Dermis blood vessel endothelial cell (primary cell): ENCODE measurements around the gene TBXAS1. TPM values are rescaled to one million over a fixed set of nuclear protein-coding genes. Genes with fewer than 3 reads are reported as not detected.
"Not testable (repeated sequence)": the region's sequence is repeated elsewhere in the genome, so short reads cannot be mapped to it uniquely, and the experiment has no call there.

Experiments
- DNase-seq: peaks from one replicate; pipeline ENCODE4 v3.0.0; 2010
- total RNA-seq: library from RNA; depleted of rRNA; stranded (reverse); fragments of >200 nt; gene quantifications from 2 replicates; pipeline ENCODE4 v1.2.3, GENCODE V29; 2014

TBXAS1 gene
- total RNA-seq, 1 donor from 2014 or later: 0.17 TPM

DNA sequence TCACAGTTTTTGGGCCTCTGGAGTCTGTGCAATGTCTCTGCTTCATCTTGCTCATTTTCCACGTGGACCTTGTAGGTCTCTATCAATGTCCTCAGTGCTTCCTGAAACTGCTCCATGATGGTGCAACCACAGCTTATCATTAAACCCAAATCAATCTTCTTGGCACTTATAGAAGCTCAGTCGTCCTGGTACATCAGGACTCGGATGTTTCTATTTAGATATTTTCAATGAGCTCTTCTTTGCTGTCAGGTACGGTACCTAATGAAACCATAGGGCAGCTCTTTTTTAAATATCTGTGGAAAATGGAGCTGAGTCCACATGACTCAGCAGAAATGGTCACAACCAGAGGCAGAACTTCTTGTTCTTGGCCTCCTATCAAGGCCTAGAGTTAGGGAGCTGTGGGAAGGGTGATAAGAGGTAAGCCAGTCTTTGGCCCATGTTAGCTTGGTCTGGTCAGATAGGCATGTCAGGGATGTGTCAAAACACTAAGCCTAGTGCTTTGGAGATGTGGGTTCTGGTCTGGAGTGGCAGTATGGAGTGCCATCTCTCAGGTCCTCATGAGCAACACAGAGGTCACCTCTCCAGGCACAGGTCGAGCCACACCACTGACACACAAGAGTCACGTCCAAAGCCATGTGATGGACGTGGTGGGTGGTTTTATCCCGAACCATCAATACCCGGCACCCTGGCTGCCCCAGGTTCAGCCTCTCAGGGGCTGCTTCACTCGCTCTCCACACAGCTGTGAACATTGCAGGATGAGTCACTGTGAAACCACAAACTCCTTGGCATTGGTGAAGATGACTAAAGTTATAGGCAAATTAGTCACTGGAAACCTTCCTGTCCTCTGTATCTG is 87.0 kb downstream of the TBXAS1 start:
- peak; percentile 93 for DNase-seq

DNA sequence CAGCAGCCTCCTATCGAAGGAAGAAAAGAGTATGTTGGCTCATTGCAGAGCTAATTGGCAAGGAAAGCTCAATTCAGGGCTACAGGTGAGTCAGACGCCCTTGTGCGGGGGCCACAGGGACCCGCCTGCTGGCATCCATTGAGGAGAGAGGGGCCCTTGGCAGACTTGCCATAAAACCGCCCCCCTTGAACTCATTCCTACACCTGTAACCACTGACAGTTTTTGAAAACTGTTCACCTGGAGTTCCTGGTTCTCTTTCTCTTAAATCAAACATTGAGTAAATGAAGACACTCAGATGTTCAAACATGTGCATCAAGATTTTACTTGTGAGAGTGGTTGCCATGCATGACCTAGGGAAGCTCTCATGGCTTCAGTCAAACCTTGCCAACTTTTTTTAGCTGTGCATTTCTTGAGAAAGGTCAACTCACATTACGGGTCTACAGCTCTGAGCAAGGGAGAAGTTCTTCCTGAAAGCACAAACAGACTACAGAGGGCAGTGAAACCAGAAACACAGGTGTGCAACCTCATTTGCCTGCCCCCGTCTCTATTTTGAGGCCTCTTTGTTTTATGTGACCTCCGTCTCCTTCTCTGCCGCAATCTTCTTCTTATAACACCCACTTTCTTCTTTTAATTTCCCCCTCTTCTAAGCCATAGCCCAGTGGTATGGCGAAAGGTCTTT is 87.8 kb downstream of the TBXAS1 start:
- no peak for DNase-seq

DNA sequence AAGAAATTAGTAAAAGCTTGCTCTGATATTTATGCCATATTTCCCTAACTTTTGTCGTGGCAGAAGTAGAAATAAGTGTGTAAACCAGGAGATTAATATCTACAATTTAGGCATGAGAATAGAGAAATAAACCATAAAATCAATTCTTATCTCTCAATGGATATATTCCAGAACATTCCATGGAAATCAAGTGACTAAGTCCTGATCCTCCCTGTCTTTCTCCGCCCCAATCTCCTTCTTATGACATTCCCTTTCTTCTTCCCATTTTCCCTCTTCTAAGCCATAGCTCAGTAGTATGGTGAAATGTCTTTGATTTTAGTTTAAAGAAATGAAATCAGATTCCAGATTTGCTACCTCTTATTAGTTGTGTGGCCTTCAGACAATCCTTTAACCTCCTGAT is 88.8 kb downstream of the TBXAS1 start:
- DNase-seq: no peak

DNA sequence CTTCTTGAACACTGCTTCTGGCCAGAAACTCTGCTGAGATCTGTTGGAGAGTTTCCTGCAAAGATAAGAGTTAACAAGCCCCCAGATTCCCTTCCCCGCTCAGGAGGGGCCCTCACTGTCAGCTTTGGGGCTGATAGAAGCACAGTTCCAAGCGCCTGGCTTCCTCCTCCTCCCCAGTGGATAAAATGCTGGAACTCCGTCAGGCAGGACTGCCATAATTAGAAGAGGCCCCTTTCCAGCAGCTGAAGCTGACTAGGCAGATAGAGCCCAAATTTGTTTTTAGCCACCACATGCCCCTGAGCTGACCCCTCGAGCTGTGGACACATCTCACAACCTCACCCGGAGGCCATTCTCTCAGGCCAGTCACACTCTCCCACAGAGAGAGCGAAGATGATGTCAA is 89.4 kb downstream of the TBXAS1 start:
- DNase-seq: no peak

GRCh38 chr7:139923090-139923489 is 94.0 kb downstream of the TBXAS1 start:
- no peak for DNase-seq

DNA sequence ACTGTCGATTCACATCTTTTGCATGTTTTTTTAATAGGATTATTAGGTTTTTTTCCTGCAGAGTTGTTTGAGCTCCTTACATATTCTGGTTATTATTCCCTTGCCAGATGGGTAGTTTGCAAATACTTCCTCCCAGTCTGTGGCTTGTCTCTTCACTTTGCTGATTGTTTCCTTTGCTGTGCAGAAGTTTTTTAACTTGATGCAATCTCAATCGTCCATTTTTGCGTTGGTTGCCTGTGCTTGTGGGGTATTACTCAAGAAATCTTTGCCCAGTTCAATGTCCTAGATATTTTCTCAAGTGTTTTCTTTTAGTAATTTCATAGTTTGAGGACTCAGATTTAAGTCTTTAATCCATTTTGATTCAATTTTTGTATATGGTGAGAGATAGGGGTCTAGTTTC is 95.4 kb downstream of the TBXAS1 start:
- no peak for DNase-seq

- not testable (repeated sequence) for DNase-seq
Observed at GRCh38 chr7:139929221-139929620, 100.2 kb downstream of the TBXAS1 start.

GRCh38 chr7:139930286-139930965 is 101.4 kb downstream of the TBXAS1 start:
- DNase-seq: no peak

GRCh38 chr7:139931190-139931934 is 102.3 kb downstream of the TBXAS1 start:
- no peak for DNase-seq

DNA sequence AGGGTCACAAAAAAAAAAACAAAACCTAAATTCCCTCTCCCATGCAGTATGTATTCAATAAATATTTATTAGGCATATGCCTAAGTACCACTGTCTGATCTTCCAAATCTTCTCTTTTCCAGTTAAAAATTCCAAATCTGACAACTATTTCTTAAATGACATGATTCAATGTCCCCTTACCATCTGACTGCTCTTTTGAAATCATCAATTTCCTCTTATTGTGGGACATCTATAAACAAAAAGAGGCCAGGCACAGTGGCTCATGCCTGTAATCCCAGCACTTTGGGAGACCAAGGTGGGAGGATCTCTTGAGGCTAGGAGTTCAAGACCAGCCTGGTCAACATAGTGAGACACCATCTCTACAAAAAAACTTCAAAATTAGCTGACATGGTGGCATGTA is 103.5 kb downstream of the TBXAS1 start:
- no peak for DNase-seq

- DNase-seq: peak; percentile 74
Observed at GRCh38 chr7:139936760-139937310, 107.8 kb downstream of the TBXAS1 start.

DNA sequence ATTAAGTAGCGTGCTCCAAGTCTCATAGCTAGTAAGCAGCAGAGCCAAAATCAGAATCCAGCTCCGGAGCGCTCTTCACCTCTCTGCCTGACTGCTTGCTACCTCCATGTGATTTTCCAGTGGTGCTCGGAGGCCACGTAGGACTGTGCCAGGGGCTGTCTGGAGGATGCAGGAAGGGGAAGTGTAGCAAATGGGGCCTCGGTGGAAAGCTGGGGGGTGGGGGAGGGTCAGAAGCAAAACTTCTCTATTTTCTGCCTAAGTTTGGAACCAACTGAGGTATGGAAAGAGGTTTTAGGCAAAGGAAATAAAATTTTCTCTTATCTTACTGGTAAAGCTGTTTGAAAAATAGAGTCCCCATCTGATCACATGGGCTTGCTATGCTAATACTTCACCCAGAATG is 108.7 kb downstream of the TBXAS1 start:
- peak; percentile 27 for DNase-seq

GRCh38 chr7:139940866-139941265 is 111.8 kb downstream of the TBXAS1 start:
- DNase-seq: no peak

GRCh38 chr7:139941421-139941820 is 112.4 kb downstream of the TBXAS1 start:
- DNase-seq: no peak

- no peak for DNase-seq
Observed at GRCh38 chr7:139941866-139942265, 112.8 kb downstream of the TBXAS1 start.

- no peak for DNase-seq
Observed at GRCh38 chr7:139942636-139943035, 113.6 kb downstream of the TBXAS1 start.

DNA sequence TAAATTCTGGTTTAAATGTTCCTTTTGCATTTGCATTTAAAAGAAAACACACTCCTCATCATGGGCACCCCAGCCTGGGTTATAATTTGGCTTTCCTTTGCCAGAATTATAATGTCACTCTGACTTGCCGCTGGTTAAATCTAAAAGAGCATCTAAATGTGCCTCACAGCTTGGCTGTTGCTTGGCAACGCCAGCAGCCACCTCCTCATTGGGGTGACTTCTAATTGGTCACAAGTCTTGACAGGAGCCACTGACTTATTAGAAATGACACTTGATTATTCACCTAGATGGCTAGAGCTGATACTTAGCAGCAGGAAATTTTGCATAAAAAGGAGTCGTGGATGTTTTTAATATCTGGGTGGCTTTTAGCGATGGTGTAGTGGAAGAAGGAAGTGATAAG is 114.3 kb downstream of the TBXAS1 start:
- no peak for DNase-seq

- no peak for DNase-seq
Observed at GRCh38 chr7:139944248-139944647, 115.2 kb downstream of the TBXAS1 start.

GRCh38 chr7:139946533-139946932 is 117.5 kb downstream of the TBXAS1 start:
- no peak for DNase-seq

- no peak for DNase-seq
Observed at GRCh38 chr7:139947021-139947420, 118.0 kb downstream of the TBXAS1 start.

DNA sequence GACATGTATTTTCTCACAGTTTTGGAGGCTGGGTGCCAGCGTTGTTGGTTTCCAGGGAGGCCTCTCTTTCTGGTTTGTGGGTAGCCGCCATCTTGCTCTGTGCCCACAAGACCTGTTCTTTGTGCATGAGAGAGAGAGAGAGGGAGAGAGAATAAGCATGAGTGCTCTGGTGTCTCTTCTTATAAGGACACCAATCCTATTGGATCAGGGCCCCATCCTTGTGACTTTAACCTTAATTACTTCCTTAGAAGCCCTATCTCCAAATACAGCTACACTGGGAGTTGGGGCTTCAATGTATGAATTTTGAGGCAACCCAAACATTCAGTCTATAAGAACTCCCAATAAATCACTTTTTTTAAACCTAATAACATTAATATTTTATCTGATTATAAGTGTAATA is 119.1 kb downstream of the TBXAS1 start:
- no peak for DNase-seq

- no peak for DNase-seq
Observed at GRCh38 chr7:139948587-139949335, 119.7 kb downstream of the TBXAS1 start.
